DND-41 (cell line): Measurements from ENCODE around the gene SYNDIG1.

Experiments used
- CTCF ChIP-seq: IDR thresholded peaks from 2 replicates; pipeline ENCODE4 v1.5.1; 2012; ENCODE audit warnings: borderline replicate concordance, low read length, moderate library complexity, mild to moderate bottlenecking; ENCODE audit not compliant: poor library complexity, severe bottlenecking; ENCODE audit errors: extremely low read depth
- EZH2 ChIP-seq: IDR thresholded peaks from 3 replicates; pipeline ENCODE4 v1.6.1; 2012; ENCODE audit warnings: borderline replicate concordance, low read depth, mild to moderate bottlenecking, moderate library complexity, low read length, inconsistent platforms; ENCODE audit not compliant: severe bottlenecking

DNA sequence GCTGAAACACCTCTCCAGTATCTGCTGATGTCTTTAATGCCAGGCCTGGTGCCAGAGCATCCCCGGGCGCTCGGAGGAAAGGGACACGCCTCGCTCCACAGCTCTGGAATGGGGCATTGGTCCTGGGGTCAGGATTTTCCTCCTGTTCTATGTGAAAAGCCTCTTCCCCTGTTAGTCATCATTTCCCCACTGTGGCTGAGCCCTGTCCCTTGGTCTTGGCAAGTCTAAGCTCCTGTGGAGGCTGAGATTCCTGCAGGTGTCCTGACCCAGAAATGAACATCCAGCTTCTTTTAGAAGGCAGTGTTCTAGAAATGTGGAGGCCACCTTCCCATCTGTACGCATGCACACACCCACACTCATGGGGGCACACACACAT is 19.4 kb downstream of the SYNDIG1 start:
- TF ChIP-seq CTCF, result no peak
- no peak for TF ChIP-seq EZH2
